ENCODE results near the gene ROBO1.

GRCh38 chr3:79597709-79598108, 170.1 kb downstream of the ROBO1 start:
- TF ChIP-seq RAD21 (IDR thresholded peaks at IDR 0.05): no peak
- no peak for TF ChIP-seq CTCF (IDR thresholded peaks at IDR 0.05; ENCODE audit: low read depth, low read length, missing input control)
- no peak for TF ChIP-seq JUND (IDR thresholded peaks at IDR 0.05)
- no peak for TF ChIP-seq EGR1 (IDR thresholded peaks at IDR 0.05; ENCODE audit: low read depth in 2 of 2)
- no peak for TF ChIP-seq GABPA (IDR thresholded peaks at IDR 0.05 in 1 of 2, conservative IDR thresholded peaks at IDR 0.05 in 1 of 2)
- TF ChIP-seq ATF3 (IDR thresholded peaks at IDR 0.05): no peak
